Activated CD8-positive, alpha-beta T cell treated with anti-CD3 and anti-CD28 coated beads for 36 hours (primary cell): ENCODE data around the gene SF3B5. TPM values are rescaled to one million over a fixed set of nuclear protein-coding genes. Genes with fewer than 3 reads are reported as not detected.
A peak's percentile ranks its signal among the peaks of the same experiment; 100 is the strongest.

Experiments used
- ATAC-seq: fragments of 200-7000 bp; cut with Tn5 transposase; one replicate; pipeline ENCODE4 v1.10.0; 2021; ENCODE audit warnings: mild to moderate bottlenecking, moderate library complexity
- CTCF ChIA-PET: fragments of 350-600 bp; sonication (Branson Sonifier 250); formaldehyde crosslinking; loops from one replicate; lab custom pipeline; 2021; ENCODE audit warnings: antibody characterized with exemption; lab: Charles Lee
- POLR2A ChIA-PET: fragments of 350-600 bp; sonication (Branson Sonifier 250); formaldehyde crosslinking; loops from one replicate; lab custom pipeline; 2021; ENCODE audit warnings: antibody characterized with exemption; lab: Charles Lee
- DNase-seq: peaks from one replicate; pipeline ENCODE4 v3.0.0-alpha.2; 2020
- H3K27ac Mint-ChIP-seq: one replicate; pipeline ENCODE4 v1.8.0; 2021; ENCODE audit warnings: mild to moderate bottlenecking, mixed read lengths
- H3K27me3 Mint-ChIP-seq: one replicate; pipeline ENCODE4 v1.8.0; 2021; ENCODE audit warnings: mixed read lengths
- H3K36me3 Mint-ChIP-seq: one replicate; pipeline ENCODE4 v1.8.0; 2021; ENCODE audit warnings: low read depth, mixed read lengths
- H3K4me1 Mint-ChIP-seq: one replicate; pipeline ENCODE4 v1.8.0; 2021; ENCODE audit warnings: low read depth, mixed read lengths
- H3K4me3 Mint-ChIP-seq: one replicate; pipeline ENCODE4 v1.8.0; 2021; ENCODE audit warnings: mild to moderate bottlenecking, moderate library complexity, mixed read lengths
- H3K9me3 Mint-ChIP-seq: one replicate; pipeline ENCODE4 v1.8.0; 2021; ENCODE audit warnings: mixed read lengths
- CTCF ChIP-seq: fragments of 200-600 bp; IDR thresholded peaks from one replicate; pipeline ENCODE4 v1.8.0; 2022; ENCODE audit warnings: antibody characterized with exemption, mild to moderate bottlenecking
- intact Hi-C: fragments of 100-400 bp; cut with micrococcal nuclease; formaldehyde crosslinking; loops from one replicate; pipeline ENCODE4 v1.10.0; 2022
- total RNA-seq, 2 experiments: library from RNA; stranded (reverse); gene quantifications; one replicate each; pipeline ENCODE4 v1.2.3, GENCODE V29; 2021

The SF3B5 gene
- total RNA-seq, 2 experiments from 2014 or later, result 207 to 210 TPM

GRCh38 chr6:144104488-144104887 is 9.1 kb upstream of the SF3B5 start:
- no peak overlapping the region for H3K4me3 Mint-ChIP-seq
- ChIA-PET CTCF (interaction anchor here (1.0 to 1.5 kb wide), 9 partner anchors 9 to 386 kb away, joined by 3 to 44 read pairs (median 4); partner anchors contain the start of gene SF3B5), POLR2A (no interaction called here)
- no peak for DNase-seq
- intact Hi-C loops, result loop anchor here (2.0 kb wide), 1 partner anchor 46 kb away; the partner anchor contains the start of gene STX11
- no peak for TF ChIP-seq CTCF
- no peaks in the 10 kb centered on the region for H3K36me3 Mint-ChIP-seq
- ATAC-seq, result no peak
- peaks cover 11% of the 10 kb centered on the region for H3K4me1 Mint-ChIP-seq
- no peaks in the 10 kb centered on the region for H3K9me3 Mint-ChIP-seq
- no peaks in the 10 kb centered on the region for H3K27me3 Mint-ChIP-seq
- no peak overlapping the region for H3K27ac Mint-ChIP-seq

GRCh38 chr6:144103026-144103563 is 7.7 kb upstream of the SF3B5 start:
- H3K27me3 Mint-ChIP-seq, result no peaks in the 10 kb centered on the region
- POLR2A ChIA-PET, result no interaction called here

GRCh38 chr6:144098993-144099392 is 3.6 kb upstream of the SF3B5 start:
- TF ChIP-seq CTCF, result no peak
- Mint-ChIP-seq H3K27me3 (no peaks in the 10 kb centered on the region), H3K27ac (no peak overlapping the region), H3K36me3 (peaks cover 9% of the 10 kb centered on the region), H3K9me3 (no peaks in the 10 kb centered on the region), H3K4me1 (peaks cover 8% of the 10 kb centered on the region), H3K4me3 (no peak overlapping the region)
- ChIA-PET POLR2A (interaction anchor here (0.6 kb wide), 1 partner anchor 191 kb away, joined by 3 read pairs; no protein-coding TSS in a partner anchor), CTCF (interaction anchor here (0.7 to 1.0 kb wide), 5 partner anchors 9 to 124 kb away, joined by 3 to 7 read pairs (median 4); no protein-coding TSS in a partner anchor)
- intact Hi-C loops, result no loop called here
- ATAC-seq, result no peak
- no peak for DNase-seq

More at GRCh38 chr6:144103026-144103563, 7.7 kb upstream of the SF3B5 start:
- intact Hi-C loops, result no loop called here
- no peaks in the 10 kb centered on the region for H3K36me3 Mint-ChIP-seq
- no peaks in the 10 kb centered on the region for H3K9me3 Mint-ChIP-seq
- CTCF ChIA-PET, result interaction anchor here (0.8 to 1.9 kb wide), 4 partner anchors 11 to 116 kb away, joined by 3 to 14 read pairs (median 6); no protein-coding TSS in a partner anchor
- no peak overlapping the region for H3K27ac Mint-ChIP-seq
- peaks cover 11% of the 10 kb centered on the region for H3K4me1 Mint-ChIP-seq
- DNase-seq (no peak), ATAC-seq (no peak)
- H3K4me3 Mint-ChIP-seq, result no peak overlapping the region
- no peak for TF ChIP-seq CTCF

- H3K4me1 Mint-ChIP-seq, result peaks cover 21% of the 10 kb centered on the region
- no peaks in the 10 kb centered on the region for H3K27me3 Mint-ChIP-seq
- no peak for ATAC-seq
- H3K27ac Mint-ChIP-seq, result peak overlapping the region; percentile 98
- no peaks in the 10 kb centered on the region for H3K9me3 Mint-ChIP-seq
- ChIA-PET CTCF (interaction anchor here (1.0 to 2.7 kb wide), 6 partner anchors 10 to 447 kb away, joined by 3 to 19 read pairs (median 4); no protein-coding TSS in a partner anchor), POLR2A (interaction anchor here (0.7 to 3.2 kb wide), 12 partner anchors 16 to 150 kb away, joined by 3 to 19 read pairs (median 3); no protein-coding TSS in a partner anchor)
- H3K36me3 Mint-ChIP-seq, result peaks cover 13% of the 10 kb centered on the region
- H3K4me3 Mint-ChIP-seq, result peak overlapping the region; percentile 95
- intact Hi-C loops, result loop anchor here (2.0 kb wide), 1 partner anchor 30 kb away; no protein-coding TSS in a partner anchor
- peak; percentile 29 for DNase-seq
- no peak for TF ChIP-seq CTCF
Observed at GRCh38 chr6:144094731-144095133, 641 bp downstream of the SF3B5 start.

- no peak for TF ChIP-seq CTCF
- H3K4me3 Mint-ChIP-seq, result peak overlapping the region; percentile 95
- H3K27me3 Mint-ChIP-seq, result no peaks in the 10 kb centered on the region
- no peak for ATAC-seq
- H3K27ac Mint-ChIP-seq, result peak overlapping the region; percentile 98
- intact Hi-C loops, result loop anchor here (2.0 kb wide), 1 partner anchor 29 kb away; no protein-coding TSS in a partner anchor
- H3K4me1 Mint-ChIP-seq, result peaks cover 22% of the 10 kb centered on the region
- DNase-seq, result no peak
- ChIA-PET CTCF (interaction anchor here (0.9 to 2.7 kb wide), 4 partner anchors 28 to 153 kb away, joined by 3 to 19 read pairs (median 4); no protein-coding TSS in a partner anchor), POLR2A (interaction anchor here (0.6 to 3.2 kb wide), 6 partner anchors 29 to 247 kb away, joined by 3 to 19 read pairs (median 4); no protein-coding TSS in a partner anchor)
- no peaks in the 10 kb centered on the region for H3K9me3 Mint-ChIP-seq
- peaks cover 15% of the 10 kb centered on the region for H3K36me3 Mint-ChIP-seq
Observed at GRCh38 chr6:144093658-144094057, 1.7 kb downstream of the SF3B5 start.
